Ishikawa (cell line): ENCODE results near the gene YAP1.

Experiments used
- EGR1 ChIP-seq: IDR thresholded peaks from 2 replicates; pipeline ENCODE4 v1.6.1; 2012
- RAD21 ChIP-seq: IDR thresholded peaks from 2 replicates; pipeline ENCODE4 v1.6.1; 2012; ENCODE audit warnings: low read depth
- TCF12 ChIP-seq: IDR thresholded peaks from 2 replicates; pipeline ENCODE4 v1.6.1; 2012; ENCODE audit warnings: low read depth
- ZBTB7A ChIP-seq: IDR thresholded peaks from 2 replicates; pipeline ENCODE4 v1.6.1; 2012; ENCODE audit warnings: low read depth
- TF ChIP-seq, protein P1 (sequence below): IDR thresholded peaks from 2 replicates; pipeline ENCODE4 v1.6.1; 2012
- TF ChIP-seq, protein P2 (sequence below): IDR thresholded peaks from 2 replicates; pipeline ENCODE4 v1.6.1; 2012; ENCODE audit warnings: low read depth, mild to moderate bottlenecking
- TF ChIP-seq, protein P3 (sequence below): IDR thresholded peaks from 2 replicates; pipeline ENCODE4 v1.6.1; 2012

DNA sequence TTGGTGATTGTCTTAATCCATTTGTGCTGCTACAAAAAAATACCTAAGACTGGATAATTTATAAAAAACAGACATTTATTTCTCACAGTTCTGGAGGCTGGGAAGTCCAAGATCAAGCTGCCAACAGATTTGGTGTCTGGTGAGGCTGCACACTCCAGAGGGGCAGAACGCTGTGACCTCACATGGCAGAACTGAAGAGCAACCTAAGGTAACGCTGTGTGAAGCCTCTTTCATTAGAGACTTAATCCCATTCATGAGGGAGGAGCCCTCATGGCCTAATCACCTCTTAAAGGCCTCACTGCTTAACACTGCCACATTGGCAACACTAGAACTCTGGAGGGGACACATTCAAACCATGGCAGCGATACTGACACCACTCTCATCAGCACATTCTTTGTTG lies 164.4 kb downstream of the YAP1 start:
- TF ChIP-seq, protein P1, sequence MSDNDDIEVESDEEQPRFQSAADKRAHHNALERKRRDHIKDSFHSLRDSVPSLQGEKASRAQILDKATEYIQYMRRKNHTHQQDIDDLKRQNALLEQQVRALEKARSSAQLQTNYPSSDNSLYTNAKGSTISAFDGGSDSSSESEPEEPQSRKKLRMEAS: no peak
- no peak for TF ChIP-seq RAD21
- TF ChIP-seq ZBTB7A: no peak
- TF ChIP-seq, protein P2, sequence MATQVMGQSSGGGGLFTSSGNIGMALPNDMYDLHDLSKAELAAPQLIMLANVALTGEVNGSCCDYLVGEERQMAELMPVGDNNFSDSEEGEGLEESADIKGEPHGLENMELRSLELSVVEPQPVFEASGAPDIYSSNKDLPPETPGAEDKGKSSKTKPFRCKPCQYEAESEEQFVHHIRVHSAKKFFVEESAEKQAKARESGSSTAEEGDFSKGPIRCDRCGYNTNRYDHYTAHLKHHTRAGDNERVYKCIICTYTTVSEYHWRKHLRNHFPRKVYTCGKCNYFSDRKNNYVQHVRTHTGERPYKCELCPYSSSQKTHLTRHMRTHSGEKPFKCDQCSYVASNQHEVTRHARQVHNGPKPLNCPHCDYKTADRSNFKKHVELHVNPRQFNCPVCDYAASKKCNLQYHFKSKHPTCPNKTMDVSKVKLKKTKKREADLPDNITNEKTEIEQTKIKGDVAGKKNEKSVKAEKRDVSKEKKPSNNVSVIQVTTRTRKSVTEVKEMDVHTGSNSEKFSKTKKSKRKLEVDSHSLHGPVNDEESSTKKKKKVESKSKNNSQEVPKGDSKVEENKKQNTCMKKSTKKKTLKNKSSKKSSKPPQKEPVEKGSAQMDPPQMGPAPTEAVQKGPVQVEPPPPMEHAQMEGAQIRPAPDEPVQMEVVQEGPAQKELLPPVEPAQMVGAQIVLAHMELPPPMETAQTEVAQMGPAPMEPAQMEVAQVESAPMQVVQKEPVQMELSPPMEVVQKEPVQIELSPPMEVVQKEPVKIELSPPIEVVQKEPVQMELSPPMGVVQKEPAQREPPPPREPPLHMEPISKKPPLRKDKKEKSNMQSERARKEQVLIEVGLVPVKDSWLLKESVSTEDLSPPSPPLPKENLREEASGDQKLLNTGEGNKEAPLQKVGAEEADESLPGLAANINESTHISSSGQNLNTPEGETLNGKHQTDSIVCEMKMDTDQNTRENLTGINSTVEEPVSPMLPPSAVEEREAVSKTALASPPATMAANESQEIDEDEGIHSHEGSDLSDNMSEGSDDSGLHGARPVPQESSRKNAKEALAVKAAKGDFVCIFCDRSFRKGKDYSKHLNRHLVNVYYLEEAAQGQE: no peak
- TF ChIP-seq, protein P3, sequence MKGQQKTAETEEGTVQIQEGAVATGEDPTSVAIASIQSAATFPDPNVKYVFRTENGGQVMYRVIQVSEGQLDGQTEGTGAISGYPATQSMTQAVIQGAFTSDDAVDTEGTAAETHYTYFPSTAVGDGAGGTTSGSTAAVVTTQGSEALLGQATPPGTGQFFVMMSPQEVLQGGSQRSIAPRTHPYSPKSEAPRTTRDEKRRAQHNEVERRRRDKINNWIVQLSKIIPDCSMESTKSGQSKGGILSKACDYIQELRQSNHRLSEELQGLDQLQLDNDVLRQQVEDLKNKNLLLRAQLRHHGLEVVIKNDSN: no peak
- TF ChIP-seq TCF12: no peak
- TF ChIP-seq EGR1: no peak
